Diencephalon (tissue), 1 donor: ENCODE measurements around the gene LRRC4C. TPM values are rescaled to one million over a fixed set of nuclear protein-coding genes. Genes with fewer than 3 reads are reported as not detected.

Experiments used
- small RNA-seq: library from RNA; depleted of rRNA; stranded (forward); fragments of <200 nt; gene quantifications from one replicate; pipeline ENCODE3, GENCODE V24; 2014
- total RNA-seq: library from RNA; depleted of rRNA; stranded (reverse); fragments of >200 nt; gene quantifications from one replicate; pipeline ENCODE4 v1.2.3, GENCODE V29; 2014

Gene LRRC4C
- 90.2 TPM for total RNA-seq

GRCh38 chr11:41459465-41460401 lies at the start of gene LRRC4C:
TSS of gene LRRC4C (minus strand) at chr11:41459652.

Small RNA genes within 50 kb of the gene (small RNA-seq; reads per million reads assigned to genes)
- gene RF00019: not detected
- gene RNU6-365P: not detected
